ENCODE results near the gene KIR3DL1.

Gene KIR3DL1

GRCh38 chr19:54790711-54791110, 25.6 kb upstream of the KIR3DL1 start:
- H3K4me3 ChIP-seq (ENCODE audit: low read depth, low read length): no peak overlapping the region
- no peak for TF ChIP-seq CTCF (IDR thresholded peaks at IDR 0.05; ENCODE audit: insufficient read depth, low read length, missing control alignments)
- POLR2A ChIA-PET: no interaction called here
- CTCF ChIA-PET: no interaction called here
- no peak for DNase-seq (ENCODE audit: low read depth, low spot score)

GRCh38 chr19:54791476-54791875, 24.8 kb upstream of the KIR3DL1 start:
- TF ChIP-seq CTCF (IDR thresholded peaks at IDR 0.05; ENCODE audit: insufficient read depth, low read length, missing control alignments): no peak
- ChIA-PET POLR2A (no interaction called here), CTCF (no interaction called here)
- no peak overlapping the region for H3K4me3 ChIP-seq (ENCODE audit: low read depth, low read length)
- no peak for DNase-seq (ENCODE audit: low read depth, low spot score)

- no peak overlapping the region for H3K4me3 ChIP-seq (ENCODE audit: low read depth, low read length)
- CTCF ChIA-PET: no interaction called here
- TF ChIP-seq CTCF (IDR thresholded peaks at IDR 0.05; ENCODE audit: insufficient read depth, low read length, missing control alignments): no peak
- POLR2A ChIA-PET: no interaction called here
- no peak for DNase-seq (ENCODE audit: low read depth, low spot score)
These were observed 23.5 kb upstream of the KIR3DL1 start for GRCh38 chr19:54792814-54793213.

- H3K4me3 ChIP-seq (ENCODE audit: low read depth, low read length): no peak overlapping the region
- no peak for TF ChIP-seq CTCF (IDR thresholded peaks at IDR 0.05; ENCODE audit: insufficient read depth, low read length, missing control alignments)
- POLR2A ChIA-PET: no interaction called here
- CTCF ChIA-PET: no interaction called here
- DNase-seq (ENCODE audit: low read depth, low spot score): no peak
These were observed 20.5 kb upstream of the KIR3DL1 start for GRCh38 chr19:54795758-54796157.

GRCh38 chr19:54803410-54803809, 12.9 kb upstream of the KIR3DL1 start, which contains the start of gene KIR2DL4:
Gene KIR2DL4, plus strand, starts transcription at chr19:54803610. Its CDS starts 42 bp downstream, at chr19:54803652.
- ChIA-PET POLR2A (no interaction called here), CTCF (no interaction called here)
- no peak for TF ChIP-seq CTCF (IDR thresholded peaks at IDR 0.05; ENCODE audit: insufficient read depth, low read length, missing control alignments)
- DNase-seq (ENCODE audit: low read depth, low spot score): no peak
- no peak within 1 kb of the TSS for H3K4me3 ChIP-seq (ENCODE audit: low read depth, low read length)

- ChIA-PET CTCF (no interaction called here), POLR2A (no interaction called here)
- H3K4me3 ChIP-seq (ENCODE audit: low read depth, low read length): no peak overlapping the region
- no peak for DNase-seq (ENCODE audit: low read depth, low spot score)
- no peak for TF ChIP-seq CTCF (IDR thresholded peaks at IDR 0.05; ENCODE audit: insufficient read depth, low read length, missing control alignments)
These were observed 12.2 kb upstream of the KIR3DL1 start for GRCh38 chr19:54804101-54804500.
